Activated CD8-positive, alpha-beta T cell treated with anti-CD3 and anti-CD28 coated beads for 36 hours (primary cell): Measurements from ENCODE around the gene DNAJC11. TPM values are rescaled to one million over a fixed set of nuclear protein-coding genes. Genes with fewer than 3 reads are reported as not detected.
"Not testable (repeated sequence)": the region's sequence is repeated elsewhere in the genome, so short reads cannot be mapped to it uniquely, and the experiment has no call there.

Source experiments
- ATAC-seq: fragments of 200-7000 bp; cut with Tn5 transposase; one replicate; pipeline ENCODE4 v1.10.0; 2021; ENCODE audit warnings: mild to moderate bottlenecking, moderate library complexity
- CTCF ChIA-PET: fragments of 350-600 bp; sonication (Branson Sonifier 250); formaldehyde crosslinking; loops from one replicate; lab custom pipeline; 2021; ENCODE audit warnings: antibody characterized with exemption; lab: Charles Lee
- POLR2A ChIA-PET: fragments of 350-600 bp; sonication (Branson Sonifier 250); formaldehyde crosslinking; loops from one replicate; lab custom pipeline; 2021; ENCODE audit warnings: antibody characterized with exemption; lab: Charles Lee
- DNase-seq: peaks from one replicate; pipeline ENCODE4 v3.0.0-alpha.2; 2020
- H3K27ac Mint-ChIP-seq: one replicate; pipeline ENCODE4 v1.8.0; 2021; ENCODE audit warnings: mild to moderate bottlenecking, mixed read lengths
- H3K27me3 Mint-ChIP-seq: one replicate; pipeline ENCODE4 v1.8.0; 2021; ENCODE audit warnings: mixed read lengths
- H3K36me3 Mint-ChIP-seq: one replicate; pipeline ENCODE4 v1.8.0; 2021; ENCODE audit warnings: low read depth, mixed read lengths
- H3K4me1 Mint-ChIP-seq: one replicate; pipeline ENCODE4 v1.8.0; 2021; ENCODE audit warnings: low read depth, mixed read lengths
- H3K4me3 Mint-ChIP-seq: one replicate; pipeline ENCODE4 v1.8.0; 2021; ENCODE audit warnings: mild to moderate bottlenecking, moderate library complexity, mixed read lengths
- H3K9me3 Mint-ChIP-seq: one replicate; pipeline ENCODE4 v1.8.0; 2021; ENCODE audit warnings: mixed read lengths
- CTCF ChIP-seq: fragments of 200-600 bp; IDR thresholded peaks from one replicate; pipeline ENCODE4 v1.8.0; 2022; ENCODE audit warnings: antibody characterized with exemption, mild to moderate bottlenecking
- intact Hi-C: fragments of 100-400 bp; cut with micrococcal nuclease; formaldehyde crosslinking; loops from one replicate; pipeline ENCODE4 v1.10.0; 2022
- total RNA-seq, 2 experiments: library from RNA; stranded (reverse); gene quantifications; one replicate each; pipeline ENCODE4 v1.2.3, GENCODE V29; 2021

The DNAJC11 gene
- total RNA-seq, 2 experiments from 2014 or later = 52.8 to 53.3 TPM

GRCh38 chr1:6601923-6602668, 99.5 kb downstream of the DNAJC11 start:
- peak; percentile 27 for ATAC-seq
- H3K9me3 Mint-ChIP-seq = no peaks in the 10 kb centered on the region
- H3K27me3 Mint-ChIP-seq = no peaks in the 10 kb centered on the region
- peaks cover 34% of the 10 kb centered on the region for H3K4me1 Mint-ChIP-seq
- intact Hi-C loops = no loop called here
- H3K27ac Mint-ChIP-seq = peak overlapping the region; percentile 94
- H3K36me3 Mint-ChIP-seq = peaks cover 30% of the 10 kb centered on the region
- CTCF ChIA-PET = interaction anchor here (0.8 to 2.8 kb wide), 7 partner anchors 8 to 111 kb away, joined by 3 to 11 read pairs (median 3); partner anchors contain the start of genes NOL9, PLEKHG5 and THAP3
- no peak for TF ChIP-seq CTCF
- peak overlapping the region; percentile 93 for H3K4me3 Mint-ChIP-seq
- peak; percentile 34 for DNase-seq
- POLR2A ChIA-PET = interaction anchor here (0.6 to 7.0 kb wide), 14 partner anchors 8 to 183 kb away, joined by 3 to 59 read pairs (median 4); partner anchors contain the start of genes CAMTA1, PHF13, PLEKHG5 and THAP3

GRCh38 chr1:6601049-6601922, 100.3 kb downstream of the DNAJC11 start:
- Mint-ChIP-seq H3K4me3 (peak overlapping the region; percentile 93), H3K4me1 (peaks cover 41% of the 10 kb centered on the region), H3K27ac (peak overlapping the region; percentile 94), H3K36me3 (peaks cover 34% of the 10 kb centered on the region), H3K27me3 (no peaks in the 10 kb centered on the region), H3K9me3 (no peaks in the 10 kb centered on the region)
- DNase-seq = peak; percentile 92
- intact Hi-C loops = no loop called here
- ATAC-seq = peak; percentile 66
- CTCF ChIA-PET = interaction anchor here (1.0 to 2.8 kb wide), 8 partner anchors 9 to 47 kb away, joined by 3 to 11 read pairs (median 5); partner anchors contain the start of genes NOL9, THAP3 and ZBTB48
- POLR2A ChIA-PET = interaction anchor here (0.6 to 7.0 kb wide), 15 partner anchors 9 to 184 kb away, joined by 3 to 59 read pairs (median 4); partner anchors contain the start of genes CAMTA1, NOL9, PHF13 and PLEKHG5
- TF ChIP-seq CTCF = no peak

- POLR2A ChIA-PET = interaction anchor here (0.6 to 7.0 kb wide), 13 partner anchors 9 to 368 kb away, joined by 3 to 59 read pairs (median 4); partner anchors contain the start of genes NOL9, PHF13, TAS1R1 and THAP3
- H3K4me1 Mint-ChIP-seq = peaks cover 42% of the 10 kb centered on the region
- peak overlapping the region; percentile 93 for H3K4me3 Mint-ChIP-seq
- H3K27me3 Mint-ChIP-seq = no peaks in the 10 kb centered on the region
- DNase-seq = no peak
- intact Hi-C loops = no loop called here
- CTCF ChIA-PET = interaction anchor here (1.0 to 2.8 kb wide), 8 partner anchors 10 to 46 kb away, joined by 3 to 11 read pairs (median 5); partner anchors contain the start of genes NOL9 and ZBTB48
- H3K36me3 Mint-ChIP-seq = peaks cover 40% of the 10 kb centered on the region
- peak overlapping the region; percentile 94 for H3K27ac Mint-ChIP-seq
- H3K9me3 Mint-ChIP-seq = no peaks in the 10 kb centered on the region
- no peak for ATAC-seq
- no peak for TF ChIP-seq CTCF
Observed at GRCh38 chr1:6600410-6601048, 101.1 kb downstream of the DNAJC11 start.

GRCh38 chr1:6599991-6600390, 101.6 kb downstream of the DNAJC11 start:
- H3K27me3 Mint-ChIP-seq, ATAC-seq, H3K9me3 Mint-ChIP-seq, DNase-seq, intact Hi-C loops: not testable (repeated sequence)
- Mint-ChIP-seq H3K36me3 (peaks cover 44% of the 10 kb centered on the region), H3K27ac (peak overlapping the region; percentile 94), H3K4me3 (peak overlapping the region; percentile 93), H3K4me1 (peaks cover 39% of the 10 kb centered on the region)
- CTCF ChIA-PET = interaction anchor here (1.0 to 2.8 kb wide), 9 partner anchors 11 to 46 kb away, joined by 3 to 11 read pairs (median 5); partner anchors contain the start of genes NOL9 and ZBTB48
- POLR2A ChIA-PET = interaction anchor here (0.6 to 7.0 kb wide), 11 partner anchors 10 to 367 kb away, joined by 3 to 59 read pairs (median 4); partner anchors contain the start of genes NOL9, PHF13, TAS1R1 and THAP3
